ENCODE measurements around the gene PTPN14.

Gene PTPN14

DNA sequence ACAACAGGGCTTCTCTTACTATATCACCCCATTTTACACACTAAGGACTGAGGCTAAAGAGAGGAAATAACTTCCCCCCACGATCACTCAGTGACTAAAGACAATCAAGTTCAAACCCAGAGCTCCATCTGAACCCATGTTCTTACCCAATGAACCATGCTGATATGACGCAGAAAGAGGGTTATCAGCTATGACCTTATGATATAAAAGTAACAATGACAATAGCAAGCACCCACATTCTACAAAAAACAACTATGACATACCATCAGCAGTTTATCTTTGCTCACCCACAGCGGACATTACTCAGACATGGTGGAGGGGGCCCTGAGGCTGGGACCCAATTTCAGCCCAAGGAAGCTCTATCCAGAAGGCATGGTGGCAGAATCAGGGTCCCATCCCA lies 75.7 kb downstream of the PTPN14 start:
- no peak for ATAC-seq
- TF ChIP-seq OSR1 (CRISPR knock-in tag; IDR thresholded peaks at IDR 0.05): no peak
- no peak for TF ChIP-seq TOX (CRISPR knock-in tag; IDR thresholded peaks at IDR 0.05; ENCODE audit: borderline replicate concordance)
- TF ChIP-seq ZC3H10 (CRISPR knock-in tag; IDR thresholded peaks at IDR 0.05): no peak
- no peak for TF ChIP-seq CSDC2 (CRISPR knock-in tag; IDR thresholded peaks at IDR 0.05)
- no peak for TF ChIP-seq TCF4 (CRISPR knock-in tag; IDR thresholded peaks at IDR 0.05; ENCODE audit: borderline replicate concordance)
- TF ChIP-seq ZFP30 (CRISPR knock-in tag; IDR thresholded peaks at IDR 0.05): no peak
- TF ChIP-seq RARB (CRISPR knock-in tag; IDR thresholded peaks at IDR 0.05): no peak
- TF ChIP-seq ESRRG (CRISPR knock-in tag; IDR thresholded peaks at IDR 0.05): no peak
- TF ChIP-seq, protein P1, sequence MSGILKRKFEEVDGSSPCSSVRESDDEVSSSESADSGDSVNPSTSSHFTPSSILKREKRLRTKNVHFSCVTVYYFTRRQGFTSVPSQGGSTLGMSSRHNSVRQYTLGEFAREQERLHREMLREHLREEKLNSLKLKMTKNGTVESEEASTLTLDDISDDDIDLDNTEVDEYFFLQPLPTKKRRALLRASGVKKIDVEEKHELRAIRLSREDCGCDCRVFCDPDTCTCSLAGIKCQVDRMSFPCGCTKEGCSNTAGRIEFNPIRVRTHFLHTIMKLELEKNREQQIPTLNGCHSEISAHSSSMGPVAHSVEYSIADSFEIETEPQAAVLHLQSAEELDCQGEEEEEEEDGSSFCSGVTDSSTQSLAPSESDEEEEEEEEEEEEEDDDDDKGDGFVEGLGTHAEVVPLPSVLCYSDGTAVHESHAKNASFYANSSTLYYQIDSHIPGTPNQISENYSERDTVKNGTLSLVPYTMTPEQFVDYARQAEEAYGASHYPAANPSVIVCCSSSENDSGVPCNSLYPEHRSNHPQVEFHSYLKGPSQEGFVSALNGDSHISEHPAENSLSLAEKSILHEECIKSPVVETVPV (CRISPR knock-in tag; IDR thresholded peaks at IDR 0.05): no peak
- no peak for TF ChIP-seq PPARA (CRISPR knock-in tag; IDR thresholded peaks at IDR 0.05; ENCODE audit: borderline replicate concordance)
- TF ChIP-seq, protein P2, sequence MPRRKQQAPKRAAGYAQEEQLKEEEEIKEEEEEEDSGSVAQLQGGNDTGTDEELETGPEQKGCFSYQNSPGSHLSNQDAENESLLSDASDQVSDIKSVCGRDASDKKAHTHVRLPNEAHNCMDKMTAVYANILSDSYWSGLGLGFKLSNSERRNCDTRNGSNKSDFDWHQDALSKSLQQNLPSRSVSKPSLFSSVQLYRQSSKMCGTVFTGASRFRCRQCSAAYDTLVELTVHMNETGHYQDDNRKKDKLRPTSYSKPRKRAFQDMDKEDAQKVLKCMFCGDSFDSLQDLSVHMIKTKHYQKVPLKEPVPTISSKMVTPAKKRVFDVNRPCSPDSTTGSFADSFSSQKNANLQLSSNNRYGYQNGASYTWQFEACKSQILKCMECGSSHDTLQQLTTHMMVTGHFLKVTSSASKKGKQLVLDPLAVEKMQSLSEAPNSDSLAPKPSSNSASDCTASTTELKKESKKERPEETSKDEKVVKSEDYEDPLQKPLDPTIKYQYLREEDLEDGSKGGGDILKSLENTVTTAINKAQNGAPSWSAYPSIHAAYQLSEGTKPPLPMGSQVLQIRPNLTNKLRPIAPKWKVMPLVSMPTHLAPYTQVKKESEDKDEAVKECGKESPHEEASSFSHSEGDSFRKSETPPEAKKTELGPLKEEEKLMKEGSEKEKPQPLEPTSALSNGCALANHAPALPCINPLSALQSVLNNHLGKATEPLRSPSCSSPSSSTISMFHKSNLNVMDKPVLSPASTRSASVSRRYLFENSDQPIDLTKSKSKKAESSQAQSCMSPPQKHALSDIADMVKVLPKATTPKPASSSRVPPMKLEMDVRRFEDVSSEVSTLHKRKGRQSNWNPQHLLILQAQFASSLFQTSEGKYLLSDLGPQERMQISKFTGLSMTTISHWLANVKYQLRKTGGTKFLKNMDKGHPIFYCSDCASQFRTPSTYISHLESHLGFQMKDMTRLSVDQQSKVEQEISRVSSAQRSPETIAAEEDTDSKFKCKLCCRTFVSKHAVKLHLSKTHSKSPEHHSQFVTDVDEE (CRISPR knock-in tag; IDR thresholded peaks at IDR 0.05): no peak
- no peak for TF ChIP-seq SNAI2 (CRISPR knock-in tag; IDR thresholded peaks at IDR 0.05)
- no peak for TF ChIP-seq ZFP3 (CRISPR knock-in tag; IDR thresholded peaks at IDR 0.05)
- TF ChIP-seq, protein P3, sequence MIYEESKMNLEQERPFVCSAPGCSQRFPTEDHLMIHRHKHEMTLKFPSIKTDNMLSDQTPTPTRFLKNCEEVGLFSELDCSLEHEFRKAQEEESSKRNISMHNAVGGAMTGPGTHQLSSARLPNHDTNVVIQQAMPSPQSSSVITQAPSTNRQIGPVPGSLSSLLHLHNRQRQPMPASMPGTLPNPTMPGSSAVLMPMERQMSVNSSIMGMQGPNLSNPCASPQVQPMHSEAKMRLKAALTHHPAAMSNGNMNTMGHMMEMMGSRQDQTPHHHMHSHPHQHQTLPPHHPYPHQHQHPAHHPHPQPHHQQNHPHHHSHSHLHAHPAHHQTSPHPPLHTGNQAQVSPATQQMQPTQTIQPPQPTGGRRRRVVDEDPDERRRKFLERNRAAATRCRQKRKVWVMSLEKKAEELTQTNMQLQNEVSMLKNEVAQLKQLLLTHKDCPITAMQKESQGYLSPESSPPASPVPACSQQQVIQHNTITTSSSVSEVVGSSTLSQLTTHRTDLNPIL (CRISPR knock-in tag; IDR thresholded peaks at IDR 0.05; ENCODE audit: low read depth): no peak
- TF ChIP-seq GLIS3 (CRISPR knock-in tag; IDR thresholded peaks at IDR 0.05): no peak
- TF ChIP-seq, protein P4, sequence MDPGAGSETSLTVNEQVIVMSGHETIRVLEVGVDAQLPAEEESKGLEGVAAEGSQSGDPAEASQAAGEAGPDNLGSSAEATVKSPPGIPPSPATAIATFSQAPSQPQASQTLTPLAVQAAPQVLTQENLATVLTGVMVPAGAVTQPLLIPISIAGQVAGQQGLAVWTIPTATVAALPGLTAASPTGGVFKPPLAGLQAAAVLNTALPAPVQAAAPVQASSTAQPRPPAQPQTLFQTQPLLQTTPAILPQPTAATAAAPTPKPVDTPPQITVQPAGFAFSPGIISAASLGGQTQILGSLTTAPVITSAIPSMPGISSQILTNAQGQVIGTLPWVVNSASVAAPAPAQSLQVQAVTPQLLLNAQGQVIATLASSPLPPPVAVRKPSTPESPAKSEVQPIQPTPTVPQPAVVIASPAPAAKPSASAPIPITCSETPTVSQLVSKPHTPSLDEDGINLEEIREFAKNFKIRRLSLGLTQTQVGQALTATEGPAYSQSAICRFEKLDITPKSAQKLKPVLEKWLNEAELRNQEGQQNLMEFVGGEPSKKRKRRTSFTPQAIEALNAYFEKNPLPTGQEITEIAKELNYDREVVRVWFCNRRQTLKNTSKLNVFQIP (CRISPR knock-in tag; IDR thresholded peaks at IDR 0.05; ENCODE audit: borderline replicate concordance, low read depth): no peak
- no peak for TF ChIP-seq ARNTL (CRISPR knock-in tag; IDR thresholded peaks at IDR 0.05; ENCODE audit: borderline replicate concordance, low read depth)
- no peak for TF ChIP-seq ZNF8 (CRISPR knock-in tag; IDR thresholded peaks at IDR 0.05)
- TF ChIP-seq ISL1 (CRISPR knock-in tag; IDR thresholded peaks at IDR 0.05): no peak

DNA sequence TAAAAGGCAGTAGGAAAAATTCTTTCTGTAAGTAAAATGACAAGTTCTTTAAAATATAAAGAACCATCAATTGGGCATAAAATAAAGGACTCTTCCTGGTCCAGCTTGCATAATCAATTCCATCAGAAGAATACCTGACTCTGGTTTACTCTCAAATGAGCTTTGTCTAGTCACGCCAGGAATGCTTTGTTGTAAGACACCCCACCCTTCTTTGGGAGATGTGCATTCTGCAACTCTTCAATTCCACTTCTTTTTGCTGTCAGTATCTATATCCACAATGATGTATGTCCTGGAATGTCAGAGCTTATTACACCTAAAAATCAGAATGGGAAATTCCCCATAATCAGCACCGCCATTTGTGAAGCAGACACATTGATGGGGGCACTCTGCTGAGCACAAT lies 76.1 kb downstream of the PTPN14 start:
- no peak for ATAC-seq
- TF ChIP-seq SNAI2 (CRISPR knock-in tag; IDR thresholded peaks at IDR 0.05): no peak
- TF ChIP-seq PPARA (CRISPR knock-in tag; IDR thresholded peaks at IDR 0.05; ENCODE audit: borderline replicate concordance): no peak
- TF ChIP-seq, protein P3 (CRISPR knock-in tag; IDR thresholded peaks at IDR 0.05; ENCODE audit: low read depth): no peak
- no peak for TF ChIP-seq ESRRG (CRISPR knock-in tag; IDR thresholded peaks at IDR 0.05)
- TF ChIP-seq, protein P1 (CRISPR knock-in tag; IDR thresholded peaks at IDR 0.05): no peak
- TF ChIP-seq ZNF70 (CRISPR knock-in tag; IDR thresholded peaks at IDR 0.05): no peak
- TF ChIP-seq OSR1 (CRISPR knock-in tag; IDR thresholded peaks at IDR 0.05): no peak
- TF ChIP-seq ZFP3 (CRISPR knock-in tag; IDR thresholded peaks at IDR 0.05): no peak
- TF ChIP-seq ZNF565 (CRISPR knock-in tag; conservative IDR thresholded peaks at IDR 0.05; ENCODE audit: low read depth): no peak
- no peak for TF ChIP-seq ARNTL (CRISPR knock-in tag; IDR thresholded peaks at IDR 0.05; ENCODE audit: borderline replicate concordance, low read depth)
- TF ChIP-seq CSDC2 (CRISPR knock-in tag; IDR thresholded peaks at IDR 0.05): no peak

Measured in SK-N-SH treated with all-trans-retinoic acid at 6 μM for 48 hours (cell line).